H1 (cell line): ENCODE results near the gene PABPC1L. TPM values are rescaled to one million over a fixed set of nuclear protein-coding genes. Genes with fewer than 3 reads are reported as not detected.

ENCODE experiments used
- CTCF ChIA-PET: fragments of 300-600 bp; sonication (Branson Sonifier 250); formaldehyde crosslinking; loops from one replicate; lab custom pipeline; 2021; ENCODE audit not compliant: partially characterized antibody; lab: Charles Lee
- POLR2A ChIA-PET: fragments of 300-600 bp; sonication (Branson Sonifier 250); formaldehyde crosslinking; loops from one replicate; lab custom pipeline; 2021; ENCODE audit warnings: inconsistent platforms; ENCODE audit not compliant: partially characterized antibody; lab: Charles Lee
- DNase-seq, 2 experiments: peaks; one replicate each; pipeline versions ENCODE4 v3.0.0 to v3.0.0-alpha.2; 2010 to 2022; ENCODE audit warnings: low spot score in 2 of 2, low read depth in 1 of 2, mixed read lengths in 1 of 2
- FAIRE-seq: peaks from 2 replicates; lab custom pipeline; 2011; peaks lifted over from hg19 to GRCh38; lab: Jason Lieb, UNC
- H2AFZ ChIP-seq: 2 replicates; pipeline ENCODE4 v1.8.1; 2012; ENCODE audit warnings: low read length, inconsistent platforms
- H2AK5ac ChIP-seq: 2 replicates; pipeline ENCODE4 v1.6.1; 2013; ENCODE audit warnings: low read depth, low read length
- H2BK120ac ChIP-seq: replicated peaks from 2 replicates; pipeline ENCODE3; 2013; ENCODE audit warnings: low read depth, low read length, inconsistent platforms
- H2BK12ac ChIP-seq: 2 replicates; pipeline ENCODE4 v1.6.1; 2013; ENCODE audit warnings: low read depth, low read length
- H2BK15ac ChIP-seq: 2 replicates; pipeline ENCODE4 v1.6.1; 2013; ENCODE audit warnings: low read length
- H2BK20ac ChIP-seq: 2 replicates; pipeline ENCODE4 v1.6.1; 2013; ENCODE audit warnings: low read length
- H2BK5ac ChIP-seq: 2 replicates; pipeline ENCODE4 v1.6.1; 2013; ENCODE audit warnings: low read depth, low read length
- H3K14ac ChIP-seq: 2 replicates; pipeline ENCODE4 v1.6.1; 2013; ENCODE audit warnings: inconsistent platforms; ENCODE audit not compliant: insufficient read length
- H3K18ac ChIP-seq: 2 replicates; pipeline ENCODE4 v1.6.1; 2013; ENCODE audit warnings: low read length; ENCODE audit errors: extremely low read depth
- H3K23ac ChIP-seq: 2 replicates; pipeline ENCODE4 v1.6.1; 2013; ENCODE audit warnings: inconsistent platforms; ENCODE audit not compliant: insufficient read length
- H3K23me2 ChIP-seq: 2 replicates; pipeline ENCODE4 v1.6.1; 2013; ENCODE audit warnings: low read depth, low read length
- H3K27ac ChIP-seq: 2 replicates; pipeline ENCODE4 v1.6.1; 2011; ENCODE audit warnings: low read depth, low read length, inconsistent platforms
- H3K27me3 ChIP-seq, 4 experiments: replicated peaks in 1 of 4; 1 replicate in 1 of 4; 2 replicates in 3 of 4; pipeline versions ENCODE4 v1.6.1 to v1.8.1; 2011 to 2013; ENCODE audit warnings: low read length in 3 of 4, mild to moderate bottlenecking in 3 of 4, inconsistent platforms in 2 of 4, mixed read lengths in 2 of 4, moderate library complexity in 1 of 4; ENCODE audit not compliant: control insufficient read depth in 3 of 4, insufficient read depth in 3 of 4; ENCODE audit errors: extremely low read depth in 1 of 4
- H3K36me3 ChIP-seq, 4 experiments: 2 replicates each; pipeline versions ENCODE4 v1.6.1 to v1.8.1; 2011 to 2013; ENCODE audit warnings: mild to moderate bottlenecking in 4 of 4, low read length in 3 of 4, moderate library complexity in 2 of 4, control low read depth in 1 of 4, inconsistent platforms in 1 of 4; ENCODE audit not compliant: insufficient read depth in 4 of 4, control insufficient read depth in 2 of 4
- H3K4ac ChIP-seq: replicated peaks from 2 replicates; pipeline ENCODE3; 2013; ENCODE audit warnings: low read length, low read depth, mixed read lengths, inconsistent platforms; ENCODE audit not compliant: insufficient read length
- H3K4me1 ChIP-seq, 4 experiments: replicated peaks in 1 of 4; 1 replicate in 1 of 4; 2 replicates in 3 of 4; pipeline versions ENCODE4 v1.6.1 to v1.8.1; 2011 to 2013; ENCODE audit warnings: low read length in 3 of 4, inconsistent platforms in 2 of 4, mixed read lengths in 1 of 4; ENCODE audit not compliant: insufficient read depth in 4 of 4, control insufficient read depth in 3 of 4
- H3K4me2 ChIP-seq, 2 experiments: 2 replicates each; pipeline versions ENCODE4 v1.6.1 to v1.8.1; 2011 to 2013; ENCODE audit warnings: low read depth in 2 of 2, low read length in 2 of 2, control low read depth in 1 of 2, inconsistent platforms in 1 of 2, mild to moderate bottlenecking in 1 of 2; ENCODE audit not compliant: insufficient read depth in 1 of 2
- H3K4me3 ChIP-seq, 4 experiments: fragments of 200-600, 300-600 bp in 1 of 4; sonication (generic), shearing (Covaris generic), sonication (Bioruptor Twin) in 1 of 4; 2 replicates each; pipeline versions ENCODE4 v1.5.1 to v1.8.1; 2011 to 2016; ENCODE audit warnings: low read length in 4 of 4, low read depth in 3 of 4, control low read depth in 2 of 4, inconsistent platforms in 2 of 4, mild to moderate bottlenecking in 2 of 4, mixed read lengths in 1 of 4, moderate library complexity in 1 of 4; ENCODE audit not compliant: insufficient read depth in 2 of 4; ENCODE audit errors: extremely low read depth in 1 of 4
- H3K56ac ChIP-seq: replicated peaks from 2 replicates; pipeline ENCODE3; 2013; ENCODE audit warnings: low read depth, mild to moderate bottlenecking, mixed read lengths, low read length, inconsistent platforms; ENCODE audit not compliant: insufficient read length
- H3K79me1 ChIP-seq: 2 replicates; pipeline ENCODE4 v1.6.1; 2013; ENCODE audit warnings: low read depth, low read length, control low read depth
- H3K79me2 ChIP-seq, 2 experiments: 2 replicates each; pipeline versions ENCODE4 v1.6.1 to v1.8.1; 2012 to 2013; ENCODE audit warnings: low read length in 2 of 2, mild to moderate bottlenecking in 2 of 2, inconsistent platforms in 1 of 2; ENCODE audit not compliant: insufficient read depth in 2 of 2, control insufficient read depth in 1 of 2
- H3K9ac ChIP-seq, 4 experiments: replicated peaks in 1 of 4; 1 replicate in 1 of 4; 2 replicates in 3 of 4; pipeline versions ENCODE4 v1.6.1 to v1.8.1; 2011 to 2013; ENCODE audit warnings: low read depth in 3 of 4, low read length in 3 of 4, control low read depth in 2 of 4, mild to moderate bottlenecking in 2 of 4, moderate library complexity in 2 of 4, inconsistent platforms in 1 of 4; ENCODE audit errors: extremely low read depth in 1 of 4
- H3K9me3 ChIP-seq, 2 experiments: 2 replicates each; pipeline versions ENCODE4 v1.6.1 to v1.8.1; 2012 to 2013; ENCODE audit warnings: mild to moderate bottlenecking in 2 of 2, moderate library complexity in 2 of 2, control low read depth in 1 of 2, inconsistent platforms in 1 of 2, low read depth in 1 of 2, low read length in 1 of 2, mixed read lengths in 1 of 2; ENCODE audit not compliant: insufficient read depth in 2 of 2
- H4K20me1 ChIP-seq, 2 experiments: replicated peaks in 1 of 2; 2 replicates each; pipeline versions ENCODE3 to v1.8.1; 2011 to 2013; ENCODE audit warnings: inconsistent platforms in 2 of 2, low read length in 2 of 2, mild to moderate bottlenecking in 1 of 2; ENCODE audit not compliant: insufficient read depth in 2 of 2, control insufficient read depth in 1 of 2
- H4K5ac ChIP-seq: 2 replicates; pipeline ENCODE4 v1.6.1; 2013; ENCODE audit warnings: low read length, low read depth, mixed read lengths, inconsistent platforms; ENCODE audit not compliant: insufficient read length
- H4K8ac ChIP-seq: 2 replicates; pipeline ENCODE4 v1.8.0; 2013; ENCODE audit warnings: mild to moderate bottlenecking, moderate library complexity, low read length, inconsistent platforms; ENCODE audit not compliant: insufficient read depth; ENCODE audit errors: extremely low read depth
- H4K91ac ChIP-seq: replicated peaks from 2 replicates; pipeline ENCODE3; 2013; ENCODE audit warnings: low read length, mixed read lengths, inconsistent platforms; ENCODE audit not compliant: insufficient read length
- FOSL1 ChIP-seq: IDR thresholded peaks from 2 replicates; pipeline ENCODE4 v1.6.1; 2011; ENCODE audit warnings: mild to moderate bottlenecking, low read depth, low read length, moderate library complexity; ENCODE audit not compliant: insufficient read depth
- JUND ChIP-seq: IDR thresholded peaks from 2 replicates; pipeline ENCODE4 v1.6.1; 2011; ENCODE audit warnings: mild to moderate bottlenecking, improper control_type of control experiment, low read length
- PHF8 ChIP-seq: fragments of 200-600 bp; sonication (generic); conservative IDR thresholded peaks from 2 replicates; pipeline ENCODE4 v1.7.1; 2012; ENCODE audit warnings: low read depth, mild to moderate bottlenecking, inconsistent platforms, low read length, moderate library complexity
- SAP30 ChIP-seq: fragments of 300-600 bp; sonication (generic); IDR thresholded peaks from 2 replicates; pipeline ENCODE4 v1.7.1; 2012; ENCODE audit warnings: low read length, moderate library complexity, mild to moderate bottlenecking, inconsistent platforms; ENCODE audit not compliant: insufficient read depth, insufficient replicate concordance
- SP1 ChIP-seq: IDR thresholded peaks from 2 replicates; pipeline ENCODE4 v1.6.1; 2011; ENCODE audit warnings: low read depth, low read length
- SRF ChIP-seq: IDR thresholded peaks from 2 replicates; pipeline ENCODE4 v1.6.1; 2011; ENCODE audit warnings: mild to moderate bottlenecking, low read depth, low read length, moderate library complexity
- TCF12 ChIP-seq: IDR thresholded peaks from 2 replicates; pipeline ENCODE4 v1.6.1; 2011; ENCODE audit warnings: low read depth, mild to moderate bottlenecking, low read length
- TEAD4 ChIP-seq: IDR thresholded peaks from 2 replicates; pipeline ENCODE4 v1.6.1; 2012; ENCODE audit warnings: low read depth, low read length, inconsistent platforms, mixed read lengths
- YY1 ChIP-seq: IDR thresholded peaks from 2 replicates; pipeline ENCODE4 v1.6.1; 2011; ENCODE audit warnings: low read depth, mild to moderate bottlenecking, low read length
- WGBS, 2 experiments: shearing (Covaris generic) in 1 of 2; methylation state at CpG; one replicate each; pipeline versions ENCODE4 v1.1.6 to v1.1.7; 2013 to 2015; ENCODE audit warnings: low lambda C conversion rate in 2 of 2, mixed read lengths in 2 of 2, inconsistent platforms in 1 of 2, low coverage in 1 of 2, missing lambda C conversion rate in 1 of 2; ENCODE audit not compliant: insufficient replicate concordance in 2 of 2, insufficient coverage in 1 of 2, insufficient read length in 1 of 2; ENCODE audit errors: extremely low coverage in 1 of 2, missing lambda C conversion rate in 1 of 2; 5-methylcytosine and 5-hydroxymethylcytosine counted together
- polyA plus RNA-seq, 7 experiments: library from polyadenylated mRNA; depleted of rRNA in 3 of 7; stranded (reverse) in 5 of 7; unstranded in 2 of 7; fragments of >200 nt in 5 of 7; fragments of 200-250 nt in 2 of 7; gene quantifications; 1 replicate in 5 of 7; 2 replicates in 1 of 7; 4 replicates in 1 of 7; pipeline versions ENCODE4 v1.2.1 to v1.2.3, GENCODE V29; 2011 to 2013; ENCODE audit warnings: missing spikeins in 2 of 7, mixed read lengths in 2 of 7
- total RNA-seq: library from RNA; stranded (reverse); fragmentation: NEBNext Ultra II Directional; extraction: Animal tissue kit (Norgen Biotek cat#: 25700); gene quantifications from 2 replicates; pipeline ENCODE4 v1.2.1, GENCODE V29; 2021
- TF ChIP-seq, protein P1 (sequence below): IDR thresholded peaks from 2 replicates; pipeline ENCODE4 v1.6.1; 2012; ENCODE audit warnings: low read length, inconsistent platforms
- TF ChIP-seq, protein P2 (sequence below): IDR thresholded peaks from 2 replicates; pipeline ENCODE4 v1.6.1; 2012; ENCODE audit warnings: inconsistent platforms

PABPC1L gene
- total and polyA plus RNA-seq, 2 of the 8 experiments (the other 6 are each of a cell fraction or from before 2014, with no cell fraction given) = 61.1 to 108 TPM

GRCh38 chr20:44945261-44945660 lies 35.4 kb downstream of the PABPC1L start:
- H3K4me3 ChIP-seq = no peak overlapping the region
- no peak overlapping the region for H3K18ac ChIP-seq
- no peak overlapping the region for H3K14ac ChIP-seq
- H2AK5ac ChIP-seq = no peak overlapping the region
- no peak overlapping the region for H4K5ac ChIP-seq
- no peak overlapping the region for H3K27ac ChIP-seq
- FAIRE-seq (no peak), DNase-seq (no peak)
- H2BK20ac ChIP-seq = no peak overlapping the region
- no peak overlapping the region for H3K23ac ChIP-seq
- H3K36me3 ChIP-seq = peaks cover 13 to 64% (median 39%) of the 10 kb centered on the region in 4 experiments
- 84% methylated on average over 6 of the region's 6 CpGs; no CpG with 5 or more reads in 1 of the 2 experiments for WGBS, 2 experiments
- no peak overlapping the region for H3K4me2 ChIP-seq
- no peaks in the 10 kb centered on the region for H3K79me2 ChIP-seq
- H3K4me1 ChIP-seq = no peaks in the 10 kb centered on the region
- no peak overlapping the region for H2BK120ac ChIP-seq
- H3K9ac ChIP-seq = no peak overlapping the region; a peak in 1 of 7 replicates
- peaks cover 5 to 8% of the 10 kb centered on the region in 2 experiments for H4K20me1 ChIP-seq
- no peak overlapping the region for H2BK15ac ChIP-seq
- no peaks in the 10 kb centered on the region for H3K9me3 ChIP-seq
- no peak overlapping the region for H4K91ac ChIP-seq
- CTCF ChIA-PET = interaction anchor here (1.1 kb wide), 1 partner anchor 11 kb away, joined by 3 read pairs; no protein-coding TSS in a partner anchor
- H3K4ac ChIP-seq = no peak overlapping the region
- H2BK12ac ChIP-seq = no peak overlapping the region
- H3K27me3 ChIP-seq = no peaks in the 10 kb centered on the region
- no peaks in the 10 kb centered on the region for H3K23me2 ChIP-seq
- peaks cover 2% of the 10 kb centered on the region; the same call in 1 of the 2 replicates for H3K79me1 ChIP-seq
- no peak overlapping the region for H2AFZ ChIP-seq
- no peak overlapping the region for H2BK5ac ChIP-seq
- POLR2A ChIA-PET = interaction anchor here (0.7 to 1.3 kb wide), 3 partner anchors 8 to 36 kb away, joined by 3 to 5 read pairs (median 4); no protein-coding TSS in a partner anchor
- H3K56ac ChIP-seq = no peak overlapping the region
- no peak overlapping the region for H4K8ac ChIP-seq
- TF ChIP-seq SRF = no peak
- TF ChIP-seq, protein P1, sequence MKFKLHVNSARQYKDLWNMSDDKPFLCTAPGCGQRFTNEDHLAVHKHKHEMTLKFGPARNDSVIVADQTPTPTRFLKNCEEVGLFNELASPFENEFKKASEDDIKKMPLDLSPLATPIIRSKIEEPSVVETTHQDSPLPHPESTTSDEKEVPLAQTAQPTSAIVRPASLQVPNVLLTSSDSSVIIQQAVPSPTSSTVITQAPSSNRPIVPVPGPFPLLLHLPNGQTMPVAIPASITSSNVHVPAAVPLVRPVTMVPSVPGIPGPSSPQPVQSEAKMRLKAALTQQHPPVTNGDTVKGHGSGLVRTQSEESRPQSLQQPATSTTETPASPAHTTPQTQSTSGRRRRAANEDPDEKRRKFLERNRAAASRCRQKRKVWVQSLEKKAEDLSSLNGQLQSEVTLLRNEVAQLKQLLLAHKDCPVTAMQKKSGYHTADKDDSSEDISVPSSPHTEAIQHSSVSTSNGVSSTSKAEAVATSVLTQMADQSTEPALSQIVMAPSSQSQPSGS = no peak
- TF ChIP-seq TCF12 = no peak
- TF ChIP-seq YY1 = no peak
- TF ChIP-seq SAP30 = no peak
- TF ChIP-seq PHF8 = no peak
- TF ChIP-seq, protein P2, sequence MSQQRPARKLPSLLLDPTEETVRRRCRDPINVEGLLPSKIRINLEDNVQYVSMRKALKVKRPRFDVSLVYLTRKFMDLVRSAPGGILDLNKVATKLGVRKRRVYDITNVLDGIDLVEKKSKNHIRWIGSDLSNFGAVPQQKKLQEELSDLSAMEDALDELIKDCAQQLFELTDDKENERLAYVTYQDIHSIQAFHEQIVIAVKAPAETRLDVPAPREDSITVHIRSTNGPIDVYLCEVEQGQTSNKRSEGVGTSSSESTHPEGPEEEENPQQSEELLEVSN = no peak
- no peak for TF ChIP-seq FOSL1
- no peak for TF ChIP-seq JUND
- no peak for TF ChIP-seq SP1
- no peak for TF ChIP-seq TEAD4
